CD4-positive, alpha-beta T cell treated with Interleukin-12 subunit alpha and Interleukin-12 subunit beta, for 1 hour (primary cell): ENCODE results near the gene CDC42EP4.
"Not testable (repeated sequence)": the region's sequence is repeated elsewhere in the genome, so short reads cannot be mapped to it uniquely, and the experiment has no call there.

Source experiments
- DNase-seq: peaks from one replicate; pipeline ENCODE4 v3.0.0-alpha.2; 2020

CDC42EP4 gene

GRCh38 chr17:73318836-73319235 is 7.0 kb upstream of the CDC42EP4 start:
- DNase-seq: no peak

- DNase-seq: no peak
Measured at GRCh38 chr17:73318427-73318813, 6.6 kb upstream of the CDC42EP4 start.

GRCh38 chr17:73317513-73318426 is 6.0 kb upstream of the CDC42EP4 start:
- no peak for DNase-seq

DNA sequence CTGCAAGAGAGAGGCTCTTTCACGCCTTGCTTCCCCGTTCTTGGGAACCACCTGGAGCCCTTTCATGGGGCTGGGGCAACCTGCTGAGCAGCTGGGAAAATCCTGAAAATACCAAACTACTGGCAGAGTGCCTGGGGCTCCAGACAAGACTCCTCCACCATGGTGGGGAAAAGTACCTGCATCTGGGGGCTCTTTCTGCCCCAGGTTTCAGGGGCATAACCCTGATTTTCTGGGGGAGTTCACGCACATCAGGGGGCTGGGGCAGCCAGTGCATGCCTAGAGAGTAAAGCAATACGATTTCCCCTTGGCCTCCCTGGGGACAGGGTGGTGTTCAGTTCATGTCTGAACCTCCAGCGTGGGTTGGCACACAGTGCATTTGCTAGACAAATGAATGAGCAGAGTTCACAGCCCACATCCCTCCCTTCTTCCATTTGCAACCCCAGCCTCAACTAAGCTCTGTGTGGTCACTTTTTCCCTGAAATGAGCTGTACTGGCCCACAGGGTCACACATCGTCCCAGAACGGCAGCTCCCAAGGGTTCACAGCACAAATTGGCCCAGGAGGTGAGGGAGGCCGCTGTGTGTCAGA is 5.2 kb upstream of the CDC42EP4 start:
- DNase-seq: no peak

GRCh38 chr17:73315471-73315870 is 3.7 kb upstream of the CDC42EP4 start:
- DNase-seq: no peak

- DNase-seq: no peak
Measured at GRCh38 chr17:73313526-73314127, 1.8 kb upstream of the CDC42EP4 start.

GRCh38 chr17:73312887-73313286 is 1.1 kb upstream of the CDC42EP4 start:
- not testable (repeated sequence) for DNase-seq

- no peak for DNase-seq
Measured at GRCh38 chr17:73311428-73311780, 397 bp downstream of the CDC42EP4 start.

GRCh38 chr17:73309727-73310596 is 1.8 kb downstream of the CDC42EP4 start:
- DNase-seq: no peak

GRCh38 chr17:73308959-73309358 is 2.8 kb downstream of the CDC42EP4 start:
- not testable (repeated sequence) for DNase-seq

DNA sequence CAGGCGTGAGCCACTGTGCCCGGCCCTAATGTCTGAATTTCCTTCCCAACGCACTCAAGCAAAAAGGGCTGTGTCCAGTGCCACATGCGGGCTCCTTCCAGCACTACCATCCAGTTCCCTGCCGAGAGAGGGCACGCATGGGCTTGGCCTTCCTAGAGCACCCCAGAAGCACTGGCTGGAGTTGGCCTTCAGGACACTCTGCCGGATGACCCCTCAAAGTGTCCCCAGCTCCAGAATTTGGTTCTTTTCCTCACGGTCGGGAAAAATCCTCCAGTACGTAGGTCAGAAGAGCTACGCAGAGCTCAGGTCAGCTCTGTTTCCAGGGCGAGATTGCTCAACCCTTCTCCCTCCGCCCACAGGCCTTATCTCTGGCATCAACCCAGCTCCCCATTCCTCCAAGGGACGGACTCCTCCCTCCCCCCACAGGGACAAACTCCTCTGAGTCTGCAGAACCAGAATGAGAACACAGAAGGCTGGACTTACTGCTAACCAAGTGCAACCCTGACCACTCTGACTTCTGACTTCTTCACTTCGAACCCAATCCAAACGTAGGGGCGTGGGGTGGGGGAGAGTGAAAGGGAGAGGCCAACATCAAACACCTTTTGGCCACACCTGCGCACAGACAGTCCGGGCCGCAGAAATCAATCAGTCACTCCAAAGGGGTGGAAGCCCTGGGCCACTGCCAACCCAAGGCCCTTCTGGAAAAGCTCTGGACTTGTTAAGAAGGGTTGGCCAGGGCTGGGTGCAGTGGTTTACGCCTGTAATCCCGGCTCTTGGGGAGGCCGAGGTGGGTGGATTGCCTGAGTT is 3.6 kb downstream of the CDC42EP4 start:
- DNase-seq: no peak

DNA sequence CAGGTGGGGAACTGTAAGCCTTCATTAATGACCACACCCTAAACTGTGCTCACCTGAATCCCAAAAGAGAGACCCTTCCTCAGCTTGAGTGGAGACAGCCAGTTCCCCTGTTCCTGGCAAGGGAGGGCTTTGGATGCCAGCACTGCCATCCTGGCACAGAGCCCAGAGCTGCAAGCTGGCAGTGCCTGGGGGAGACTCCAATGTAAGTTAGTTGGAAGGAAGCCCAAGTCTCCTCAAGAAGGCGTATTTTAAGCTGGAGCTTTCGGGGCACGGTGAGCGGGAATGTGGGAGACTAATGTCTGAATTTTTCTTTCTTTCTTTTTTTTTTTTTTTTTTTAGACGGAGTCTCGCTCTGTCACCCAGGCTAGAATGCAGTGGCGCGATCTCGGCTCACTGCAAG is 4.7 kb downstream of the CDC42EP4 start:
- no peak for DNase-seq

- no peak for DNase-seq
Measured at GRCh38 chr17:73305845-73306836, 5.7 kb downstream of the CDC42EP4 start.

DNA sequence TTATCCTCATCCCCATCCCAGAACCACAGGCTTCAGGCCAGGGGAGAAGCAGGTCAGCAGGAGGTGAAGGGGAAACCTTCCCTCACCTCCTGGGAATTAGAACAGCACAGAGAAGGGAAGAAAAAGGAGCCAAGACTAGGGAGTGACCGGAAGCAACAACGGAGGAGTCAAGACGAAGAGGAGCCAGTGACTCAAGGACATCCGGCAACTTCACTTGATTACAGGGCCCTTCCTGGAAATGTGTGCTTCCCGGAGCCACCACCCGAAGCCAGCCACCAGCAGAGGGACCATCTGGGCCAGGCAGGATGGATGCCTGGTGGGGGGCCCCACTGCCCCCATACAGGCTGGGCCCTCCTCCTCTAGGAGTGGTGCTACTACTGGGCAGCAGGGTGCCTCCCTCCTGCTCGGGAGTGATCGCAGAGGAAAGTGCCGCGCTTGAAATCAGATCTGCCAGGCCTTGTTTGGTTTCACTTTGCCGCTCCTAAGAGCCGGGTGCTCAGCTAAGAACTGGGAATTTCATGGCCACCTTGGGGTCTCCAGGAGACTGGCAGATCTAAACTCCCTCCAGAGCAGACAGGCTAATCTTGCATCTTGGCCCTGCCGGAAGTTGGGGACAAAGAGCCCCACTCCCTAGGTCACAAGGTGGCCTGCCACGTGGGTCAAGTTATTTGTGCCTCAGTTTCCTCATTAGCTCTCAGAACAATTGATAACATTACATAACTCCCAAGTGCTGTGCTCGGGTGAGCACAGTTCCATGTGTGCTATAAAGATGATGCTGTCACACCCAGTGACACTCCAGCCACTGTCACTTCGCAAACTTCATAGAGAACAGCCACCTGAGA is 6.6 kb downstream of the CDC42EP4 start:
- DNase-seq: no peak

DNA sequence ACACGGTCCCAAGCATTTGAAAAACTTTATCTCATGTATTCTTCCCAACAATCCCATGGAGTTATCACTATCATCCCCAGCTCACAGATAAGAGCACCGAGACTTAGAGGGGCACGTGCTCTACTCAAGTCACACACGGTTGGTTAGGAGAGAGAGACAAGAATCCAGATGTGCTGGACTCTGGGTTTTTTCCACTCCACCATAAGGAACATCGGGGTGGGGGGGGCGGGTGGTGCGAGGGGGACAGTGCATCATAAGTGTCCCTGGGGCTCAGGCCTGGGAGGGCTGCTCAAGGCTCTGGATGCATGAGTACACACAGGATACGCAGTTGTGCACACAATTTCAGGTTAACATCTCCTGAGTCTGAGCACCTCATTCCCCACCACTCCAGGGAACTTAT is 7.4 kb downstream of the CDC42EP4 start:
- DNase-seq: no peak

GRCh38 chr17:73302189-73302588 is 9.6 kb downstream of the CDC42EP4 start:
- no peak for DNase-seq

DNA sequence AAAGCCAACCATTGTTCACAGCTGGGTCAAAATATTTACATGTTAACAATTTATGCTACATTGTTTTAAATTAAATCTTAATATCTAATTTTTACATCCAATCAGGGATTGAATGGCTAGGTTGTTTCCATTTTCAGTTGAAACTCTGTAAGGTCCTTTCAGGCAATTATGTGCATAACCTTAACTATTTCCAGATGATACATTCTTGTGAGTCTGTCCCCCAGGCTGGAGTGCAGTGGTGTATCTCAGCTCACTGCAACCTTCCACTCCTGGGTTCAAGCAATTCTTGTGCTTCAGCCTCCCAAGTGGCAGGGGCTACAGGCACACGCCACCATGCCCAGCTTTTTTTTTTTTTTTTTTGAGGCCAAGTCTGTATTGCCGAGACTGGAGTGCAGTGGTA is 10.4 kb downstream of the CDC42EP4 start:
- no peak for DNase-seq

- DNase-seq: no peak
Measured at GRCh38 chr17:73300392-73300791, 11.4 kb downstream of the CDC42EP4 start.

DNA sequence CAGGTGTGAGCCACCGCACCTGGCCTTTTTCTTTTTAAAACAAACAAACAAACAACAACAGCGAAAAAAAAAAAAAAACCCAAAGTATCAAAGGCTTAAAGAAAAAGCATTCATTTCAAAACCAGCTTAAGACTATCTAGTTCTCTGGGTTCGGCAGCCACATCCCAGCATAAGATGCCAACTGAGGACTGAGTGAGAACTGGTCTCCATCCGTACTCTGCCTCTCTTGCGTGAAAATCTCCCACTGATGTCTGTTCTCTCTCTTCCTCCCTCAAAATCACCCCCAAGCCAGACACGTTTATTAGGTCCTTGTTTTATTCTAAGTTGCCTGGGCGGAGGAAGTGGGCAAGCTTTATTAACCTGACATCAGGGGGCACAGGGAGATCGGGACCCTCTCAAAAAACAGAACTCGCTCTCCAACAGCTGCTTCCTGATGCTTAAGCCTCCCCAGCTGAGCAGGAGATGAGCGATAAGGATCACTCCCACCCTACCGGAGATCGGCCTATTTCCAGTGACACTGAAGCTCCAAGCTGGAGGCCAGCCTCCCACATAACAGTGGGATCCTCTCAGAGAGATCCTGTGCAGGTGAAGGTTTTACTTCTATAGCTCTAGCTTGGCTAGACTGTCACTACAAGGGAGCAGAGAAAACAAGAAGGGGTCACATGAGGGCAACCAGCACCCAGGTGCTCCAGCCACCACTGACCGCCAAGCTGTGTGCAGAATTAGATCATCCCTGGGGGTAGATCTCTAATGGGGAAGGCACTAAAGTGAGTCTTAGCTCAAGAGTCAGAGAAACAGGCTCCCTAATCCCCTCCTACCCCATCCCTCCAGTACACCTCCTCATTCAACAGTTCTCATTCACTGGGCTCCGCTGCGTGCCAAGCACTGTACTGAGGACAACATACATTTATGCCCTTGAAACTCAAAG is 13.6 kb downstream of the CDC42EP4 start:
- no peak for DNase-seq
